Karpas-422 (cell line): Measurements from ENCODE around the gene TRPV5. TPM values are rescaled to one million over a fixed set of nuclear protein-coding genes. Genes with fewer than 3 reads are reported as not detected.

Experiments
- DNase-seq: peaks from one replicate; pipeline ENCODE4 v3.0.0-alpha.2; 2015
- H2AFZ ChIP-seq: fragments of 200-600 bp; sonication (generic); 2 replicates; pipeline ENCODE4 v1.6.1; 2014; ENCODE audit warnings: antibody characterized with exemption, low read length, mixed read lengths
- H3K27ac ChIP-seq: fragments of 200-600 bp; sonication (generic); 2 replicates; pipeline ENCODE4 v1.5.1; 2014; ENCODE audit warnings: mild to moderate bottlenecking, low read length, moderate library complexity
- H3K27me3 ChIP-seq: fragments of 200-600 bp; sonication (generic); 2 replicates; pipeline ENCODE4 v1.6.1; 2014; ENCODE audit warnings: low read length, mixed read lengths
- H3K36me3 ChIP-seq: fragments of 200-600 bp; sonication (generic); 2 replicates; pipeline ENCODE4 v1.6.1; 2014; ENCODE audit warnings: low read length, mixed read lengths; ENCODE audit not compliant: insufficient read depth
- H3K4me1 ChIP-seq: fragments of 200-600 bp; sonication (generic); 2 replicates; pipeline ENCODE4 v1.6.1; 2014; ENCODE audit warnings: mild to moderate bottlenecking, low read length, mixed read lengths
- H3K4me2 ChIP-seq: fragments of 200-600 bp; sonication (generic); 2 replicates; pipeline ENCODE4 v1.6.1; 2014; ENCODE audit warnings: low read length, low read depth, mild to moderate bottlenecking; ENCODE audit not compliant: poor library complexity, severe bottlenecking
- H3K4me3 ChIP-seq: fragments of 200-600 bp; sonication (generic); 2 replicates; pipeline ENCODE4 v1.5.1; 2014; ENCODE audit warnings: mild to moderate bottlenecking, antibody characterized with exemption, low read length, mixed read lengths
- H3K79me2 ChIP-seq: fragments of 200-600 bp; sonication (generic); 2 replicates; pipeline ENCODE4 v1.6.1; 2014; ENCODE audit warnings: mild to moderate bottlenecking, low read length, mixed read lengths
- H3K9ac ChIP-seq: fragments of 200-600 bp; sonication (generic); 2 replicates; pipeline ENCODE4 v1.6.0; 2014; ENCODE audit warnings: low read length
- H3K9me2 ChIP-seq: fragments of 200-600 bp; sonication (generic), shearing (Covaris generic); replicated peaks from 2 replicates; pipeline ENCODE4 v1.6.0; 2014; ENCODE audit warnings: mild to moderate bottlenecking, low read length, moderate library complexity; ENCODE audit not compliant: insufficient read depth
- H3K9me3 ChIP-seq: fragments of 300-700, 200-600 bp; sonication (generic); 2 replicates; pipeline ENCODE4 v1.6.1; 2014; ENCODE audit warnings: low read length, mixed read lengths
- H4K20me1 ChIP-seq: fragments of 200-600 bp; sonication (generic); 2 replicates; pipeline ENCODE4 v1.6.1; 2014; ENCODE audit warnings: mild to moderate bottlenecking, antibody characterized with exemption, low read length, low read depth; ENCODE audit not compliant: insufficient read depth
- total RNA-seq: library from RNA; depleted of rRNA; stranded (reverse); fragments of >200 nt; shearing (Covaris generic); gene quantifications from 2 replicates; pipeline ENCODE4 v1.2.3, GENCODE V29; 2014; ENCODE audit warnings: low replicate concordance

TRPV5 gene
- total RNA-seq, 1 experiment from 2014 or later = not detected

- no peak within 1 kb of the TSS for H3K4me2 ChIP-seq
- H3K9me3 ChIP-seq = no peaks in the 10 kb centered on the region
- H3K36me3 ChIP-seq = no peaks in the 10 kb centered on the region
- no peaks in the 10 kb centered on the region for H3K79me2 ChIP-seq
- H3K4me3 ChIP-seq = no peak within 1 kb of the TSS
- no peak within 1 kb of the TSS for H2AFZ ChIP-seq
- H3K9me2 ChIP-seq = no peaks in the 10 kb centered on the region
- H3K27me3 ChIP-seq = no peaks in the 10 kb centered on the region
- H3K9ac ChIP-seq = no peak within 1 kb of the TSS
- H4K20me1 ChIP-seq = no peaks in the 10 kb centered on the region
- no peaks in the 10 kb centered on the region for H3K4me1 ChIP-seq
- H3K27ac ChIP-seq = no peak within 1 kb of the TSS
- DNase-seq = no peak
These were observed 28.7 kb upstream of the TRPV5 start, which contains the start of gene KEL for GRCh38 chr7:142961973-142962926. TSS of gene KEL (minus strand) at chr7:142962363. CDS start at chr7:142962206, 157 bp downstream.

- Histone ChIP-seq H3K36me3 (no peaks in the 10 kb centered on the region), H3K4me2 (no peak overlapping the region), H3K4me3 (no peak overlapping the region), H2AFZ (no peak overlapping the region), H4K20me1 (no peaks in the 10 kb centered on the region), H3K27me3 (no peaks in the 10 kb centered on the region), H3K79me2 (no peaks in the 10 kb centered on the region), H3K9me2 (no peaks in the 10 kb centered on the region), H3K9me3 (no peaks in the 10 kb centered on the region), H3K4me1 (no peaks in the 10 kb centered on the region), H3K9ac (no peak overlapping the region), H3K27ac (no peak overlapping the region)
- DNase-seq = no peak
These were observed 28.0 kb upstream of the TRPV5 start for GRCh38 chr7:142961595-142961972.

- Histone ChIP-seq H3K9me2 (no peaks in the 10 kb centered on the region), H3K4me3 (no peak overlapping the region), H3K27me3 (no peaks in the 10 kb centered on the region), H3K4me2 (no peak overlapping the region), H3K9me3 (peaks cover 2% of the 10 kb centered on the region; the same call in 1 of the 2 replicates), H3K36me3 (no peaks in the 10 kb centered on the region), H4K20me1 (no peaks in the 10 kb centered on the region), H3K4me1 (no peaks in the 10 kb centered on the region), H3K79me2 (no peaks in the 10 kb centered on the region), H2AFZ (no peak overlapping the region), H3K9ac (no peak overlapping the region), H3K27ac (no peak overlapping the region)
- peak; percentile 64 for DNase-seq
These were observed 27.5 kb upstream of the TRPV5 start for GRCh38 chr7:142960955-142961512.

DNA sequence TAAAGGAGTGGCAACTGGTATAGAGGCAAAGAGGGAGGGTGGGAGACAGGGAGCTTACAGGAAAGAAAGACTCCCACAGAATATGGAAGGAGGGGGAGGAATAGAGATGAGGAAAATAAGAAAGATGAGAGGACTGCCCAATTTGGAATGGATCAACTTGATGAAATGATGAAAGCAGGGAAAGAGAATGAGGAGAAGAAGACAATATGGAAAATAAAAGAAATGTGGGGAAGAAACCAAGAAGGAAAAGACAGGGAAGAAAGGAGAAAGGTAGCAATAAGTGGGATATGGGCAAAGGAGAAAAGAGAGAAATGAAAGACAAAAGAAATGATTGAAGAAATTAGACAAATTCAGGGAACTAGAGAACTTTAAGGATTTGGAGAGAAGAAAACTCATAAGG lies 25.7 kb upstream of the TRPV5 start:
- Histone ChIP-seq H3K4me2 (no peak overlapping the region), H3K4me3 (no peak overlapping the region), H4K20me1 (no peaks in the 10 kb centered on the region), H3K79me2 (no peaks in the 10 kb centered on the region), H3K4me1 (no peaks in the 10 kb centered on the region), H3K9me2 (no peaks in the 10 kb centered on the region), H3K27ac (no peak overlapping the region), H3K36me3 (no peaks in the 10 kb centered on the region), H3K9ac (no peak overlapping the region), H3K27me3 (0 out of 2 replicates have a peak, but pooled peaks cover 2% of the 10 kb centered on the region), H2AFZ (no peak overlapping the region), H3K9me3 (peaks cover 8% of the 10 kb centered on the region)
- no peak for DNase-seq

DNA sequence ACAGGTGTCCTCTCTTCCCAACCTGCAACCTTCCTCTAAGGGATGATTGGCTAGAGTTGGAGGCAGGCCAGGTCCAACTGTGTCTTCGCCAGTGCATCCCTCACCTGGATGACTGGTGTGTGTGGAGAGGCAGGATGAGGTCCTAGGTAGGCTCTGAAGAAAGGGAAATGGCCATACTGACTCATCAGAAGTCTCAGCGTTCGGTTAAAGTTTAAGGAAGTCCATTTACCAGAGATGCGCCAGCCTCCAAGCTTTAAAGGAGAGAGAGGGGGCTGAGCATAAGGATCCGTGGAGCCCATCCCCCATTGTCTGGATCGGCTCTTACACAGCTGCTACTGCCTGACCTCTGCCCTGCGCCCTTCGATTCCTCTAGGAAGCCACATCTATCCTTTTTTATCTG lies 24.2 kb upstream of the TRPV5 start:
- Histone ChIP-seq H3K9ac (no peak overlapping the region), H3K27me3 (0 out of 2 replicates have a peak, but pooled peaks cover 2% of the 10 kb centered on the region), H3K79me2 (no peaks in the 10 kb centered on the region), H4K20me1 (no peaks in the 10 kb centered on the region), H3K9me2 (no peaks in the 10 kb centered on the region), H3K4me3 (no peak overlapping the region), H2AFZ (no peak overlapping the region), H3K36me3 (no peaks in the 10 kb centered on the region), H3K9me3 (peaks cover 8% of the 10 kb centered on the region), H3K4me1 (no peaks in the 10 kb centered on the region), H3K4me2 (no peak overlapping the region), H3K27ac (no peak overlapping the region)
- DNase-seq = no peak

DNA sequence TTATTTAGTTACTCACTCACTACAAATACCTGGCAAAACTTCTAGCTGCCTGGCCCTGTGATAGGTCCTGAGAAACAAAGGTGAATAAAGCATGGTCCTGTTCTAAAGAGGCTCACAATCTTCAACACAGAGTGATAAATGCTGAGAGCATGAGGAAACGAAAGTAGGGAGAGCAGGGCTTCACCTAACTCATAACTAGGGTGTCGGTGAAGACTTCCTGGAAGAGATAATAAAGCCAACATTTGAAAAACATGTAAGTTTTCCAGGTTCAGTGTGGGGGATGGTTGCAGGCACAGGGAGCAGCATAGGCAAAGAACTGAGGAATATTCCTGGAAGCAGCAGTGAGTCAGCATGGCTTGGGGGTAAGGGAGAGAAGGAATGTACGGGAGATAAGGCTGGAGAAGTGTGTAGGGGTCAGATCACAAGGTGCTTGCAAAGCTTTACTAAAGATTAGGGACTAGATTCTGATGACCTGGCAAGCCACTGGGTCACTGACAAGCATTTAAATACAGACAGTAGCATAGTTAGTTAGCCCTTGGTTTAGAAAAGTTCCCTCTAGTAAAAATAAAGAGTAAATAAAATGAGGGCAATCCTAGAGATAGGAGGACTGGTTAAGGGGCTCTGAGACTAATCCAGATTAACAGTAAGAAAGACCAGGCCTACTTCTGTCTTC lies 23.5 kb upstream of the TRPV5 start:
- no peaks in the 10 kb centered on the region for H4K20me1 ChIP-seq
- no peak overlapping the region for H3K4me2 ChIP-seq

DNA sequence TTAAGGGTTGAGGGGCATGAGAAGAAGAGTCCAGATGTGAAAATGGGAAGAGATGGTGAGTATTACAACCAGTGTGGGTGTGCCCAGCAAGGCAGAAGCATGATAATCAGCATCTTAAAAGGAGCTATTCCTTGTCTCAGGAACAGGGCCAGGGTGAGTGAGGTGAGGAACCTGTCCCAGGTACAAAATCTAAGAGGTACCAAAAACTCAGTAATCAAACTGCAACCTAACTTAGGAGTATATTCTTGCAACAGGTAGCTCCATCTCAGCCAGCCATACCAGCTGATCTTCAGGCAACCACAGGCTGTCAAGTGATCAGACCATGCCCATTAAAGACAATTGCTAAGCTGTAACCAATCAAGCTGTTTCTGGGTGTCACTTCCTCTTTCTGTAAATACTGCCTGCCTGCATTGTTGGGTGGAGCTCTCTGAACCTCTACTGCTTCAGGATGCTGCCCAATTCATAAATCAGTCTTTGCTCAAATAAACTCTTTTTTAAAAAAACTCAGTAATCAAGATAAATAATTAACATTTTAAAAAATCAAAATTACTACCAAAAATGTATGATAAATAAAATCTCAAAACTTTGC lies 21.2 kb upstream of the TRPV5 start:
- H2AFZ ChIP-seq = no peak overlapping the region
- no peaks in the 10 kb centered on the region for H3K4me1 ChIP-seq
- H3K79me2 ChIP-seq = no peaks in the 10 kb centered on the region
- no peak overlapping the region for H3K27ac ChIP-seq
- H4K20me1 ChIP-seq = no peaks in the 10 kb centered on the region
- peak; percentile 76 for DNase-seq
- no peaks in the 10 kb centered on the region for H3K36me3 ChIP-seq
- no peak overlapping the region for H3K9ac ChIP-seq
- H3K4me2 ChIP-seq = no peak overlapping the region
- H3K27me3 ChIP-seq = 0 out of 2 replicates have a peak, but pooled peaks cover 2% of the 10 kb centered on the region
- no peak overlapping the region for H3K4me3 ChIP-seq
- H3K9me2 ChIP-seq = no peaks in the 10 kb centered on the region
- H3K9me3 ChIP-seq = peaks cover 8% of the 10 kb centered on the region

More for the DNA sequence above, 23.5 kb upstream of the TRPV5 start:
- Histone ChIP-seq H3K36me3 (no peaks in the 10 kb centered on the region), H3K27ac (no peak overlapping the region), H3K27me3 (0 out of 2 replicates have a peak, but pooled peaks cover 2% of the 10 kb centered on the region), H3K4me3 (no peak overlapping the region), H3K9ac (no peak overlapping the region), H3K4me1 (no peaks in the 10 kb centered on the region), H2AFZ (no peak overlapping the region), H3K9me3 (peaks cover 8% of the 10 kb centered on the region), H3K79me2 (no peaks in the 10 kb centered on the region), H3K9me2 (no peaks in the 10 kb centered on the region)
- DNase-seq = no peak
